ENCODE results near the gene ROCK2. TPM values are rescaled to one million over a fixed set of nuclear protein-coding genes. Genes with fewer than 3 reads are reported as not detected.
"Not testable (repeated sequence)": the region's sequence is repeated elsewhere in the genome, so short reads cannot be mapped to it uniquely, and the experiment has no call there.

The ROCK2 gene
- total RNA-seq, 1 donor from 2014 or later = 50.7 TPM

DNA sequence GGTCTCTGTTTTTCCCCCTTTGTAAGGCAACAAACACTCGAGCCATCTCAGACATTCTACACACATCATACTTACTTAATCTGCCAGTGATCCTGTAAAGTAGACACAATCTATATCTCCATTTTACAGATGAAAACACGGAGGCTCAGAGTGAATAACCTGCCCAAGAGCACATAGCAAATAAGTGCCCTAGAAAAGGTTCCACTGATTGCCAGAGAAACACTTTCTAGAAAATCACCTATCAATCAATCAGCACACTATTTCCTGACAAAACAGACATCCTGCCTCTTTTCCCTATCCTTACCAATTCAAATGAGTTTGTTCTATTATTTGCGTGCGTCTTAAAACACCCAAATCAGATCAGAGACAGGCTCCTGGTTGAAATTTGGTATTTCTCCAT lies 165.2 kb downstream of the ROCK2 start:
- DNase-seq (ENCODE audit: low read depth) = no peak

DNA sequence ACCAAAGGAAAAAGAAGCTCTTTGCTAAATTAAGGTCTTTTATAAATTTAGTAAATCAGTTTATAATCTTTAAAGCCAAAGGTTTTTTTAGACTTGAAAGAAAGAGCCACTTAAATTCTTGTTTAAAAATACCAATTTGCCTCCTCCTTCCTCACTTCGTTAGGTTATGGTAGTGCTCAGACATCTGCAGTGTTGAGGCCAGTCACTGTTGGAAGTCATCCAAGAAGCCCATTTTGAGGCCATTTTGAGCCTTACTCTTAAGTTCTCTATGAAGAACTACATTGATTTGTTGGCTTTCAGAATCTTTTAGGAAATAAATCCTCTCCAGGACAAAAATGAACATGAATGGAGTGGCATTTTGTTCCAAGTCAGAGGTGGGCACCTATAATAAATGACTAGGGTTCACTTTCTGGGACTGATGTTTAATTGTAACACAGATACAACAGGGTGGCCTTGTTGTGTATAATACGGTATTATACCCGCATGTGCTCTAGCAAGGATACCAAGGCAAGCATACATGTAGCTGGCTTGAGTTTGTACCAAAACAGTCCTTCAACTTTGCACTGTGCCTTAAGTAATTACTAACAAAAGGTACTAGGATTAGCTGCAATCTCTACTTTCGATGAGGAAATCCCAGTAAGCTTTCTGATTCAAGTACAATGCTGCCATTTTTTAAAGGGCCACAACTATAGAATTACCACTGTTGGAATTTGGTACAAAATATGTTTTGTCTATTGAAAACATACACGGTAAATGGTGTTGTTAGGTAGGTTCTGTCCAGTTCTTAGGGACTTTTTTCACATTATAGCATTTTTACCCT lies 166.4 kb downstream of the ROCK2 start:
- no peak for DNase-seq (ENCODE audit: low read depth)

DNA sequence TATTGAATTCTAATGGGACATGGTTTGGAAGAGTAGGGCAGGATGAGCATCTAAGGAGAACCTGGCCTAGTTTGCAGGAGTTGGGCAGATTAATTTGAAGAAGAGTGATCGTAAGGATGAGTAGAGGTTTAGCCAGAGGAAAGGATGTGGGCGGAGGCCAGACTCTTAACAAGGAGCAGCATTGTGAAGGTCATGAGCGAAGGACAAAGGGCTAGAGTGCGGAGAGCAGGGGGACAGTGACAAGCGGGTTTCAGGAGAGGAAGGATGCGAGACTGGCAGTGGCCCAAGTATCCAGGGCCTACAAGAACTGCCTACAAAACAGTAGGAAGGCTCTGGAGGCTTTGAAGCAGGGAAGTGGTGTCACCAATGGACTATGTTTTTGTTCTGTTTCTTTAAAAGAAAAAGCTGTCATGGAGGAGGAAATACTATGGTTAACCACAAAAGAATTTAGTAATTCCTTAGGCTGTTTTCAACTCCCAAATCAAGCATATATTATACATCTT lies 169.1 kb downstream of the ROCK2 start:
- peak; percentile 22 for DNase-seq (ENCODE audit: low read depth)

DNA sequence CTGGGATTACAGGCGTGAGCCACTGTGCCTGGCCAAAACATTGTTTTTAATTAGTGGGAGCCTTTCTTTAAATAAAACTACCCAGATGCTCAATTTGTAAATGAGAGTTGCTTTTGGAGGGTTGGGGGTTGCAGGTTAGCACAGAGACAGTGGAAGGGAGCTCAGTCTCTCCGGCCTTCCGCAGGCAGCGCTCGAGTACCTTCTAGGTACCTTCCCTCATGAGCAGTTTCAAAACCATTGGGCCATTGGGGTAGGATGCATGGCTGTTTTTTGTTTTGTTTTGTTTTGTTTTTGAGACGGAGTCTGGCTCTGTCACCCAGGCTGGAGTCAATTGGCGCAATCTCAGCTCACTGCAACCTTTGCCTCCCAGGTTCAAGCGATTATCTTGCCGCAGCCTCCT lies 170.2 kb downstream of the ROCK2 start:
- no peak for DNase-seq (ENCODE audit: low read depth)

DNA sequence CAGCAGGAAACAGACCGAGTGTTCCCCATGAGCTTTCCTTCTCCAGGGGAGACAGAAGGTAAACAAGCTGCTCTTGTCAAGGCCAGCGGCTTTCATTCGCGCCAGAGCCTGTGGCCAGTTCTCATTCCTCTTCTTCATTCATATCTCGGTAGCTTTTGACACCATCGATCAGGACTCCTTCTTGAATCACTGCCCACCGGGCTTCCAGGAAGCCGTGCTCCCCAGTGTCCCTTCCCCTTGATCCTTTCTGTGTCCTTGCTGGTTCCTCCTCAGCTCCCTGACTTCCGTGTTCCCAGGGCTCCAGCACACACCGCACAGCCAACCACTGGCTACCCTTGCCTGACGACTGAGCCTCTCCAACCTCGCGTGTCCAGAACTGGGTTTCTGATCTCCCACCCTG lies 175.1 kb downstream of the ROCK2 start:
- no peak for DNase-seq (ENCODE audit: low read depth)

DNA sequence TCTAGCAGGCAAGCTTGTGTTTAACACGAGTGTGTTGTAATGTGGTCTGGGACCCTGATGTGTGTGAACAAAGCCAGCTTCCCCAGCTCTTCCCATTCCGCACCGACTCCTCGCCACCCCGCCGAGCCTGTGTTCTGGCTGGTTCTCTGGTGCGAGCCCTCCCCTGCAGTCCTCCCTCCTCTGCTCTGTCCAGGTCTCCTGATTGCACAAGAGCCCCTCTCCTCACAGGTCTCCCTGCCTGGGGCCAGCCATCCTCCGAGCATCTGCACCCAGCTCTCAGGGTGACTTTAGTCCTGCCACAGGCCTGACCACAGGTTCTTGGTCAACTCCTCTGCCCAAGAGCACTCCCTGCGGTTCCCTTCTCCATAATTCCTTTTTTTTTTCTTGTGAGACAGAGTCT lies 175.9 kb downstream of the ROCK2 start:
- DNase-seq (ENCODE audit: low read depth) = no peak

DNA sequence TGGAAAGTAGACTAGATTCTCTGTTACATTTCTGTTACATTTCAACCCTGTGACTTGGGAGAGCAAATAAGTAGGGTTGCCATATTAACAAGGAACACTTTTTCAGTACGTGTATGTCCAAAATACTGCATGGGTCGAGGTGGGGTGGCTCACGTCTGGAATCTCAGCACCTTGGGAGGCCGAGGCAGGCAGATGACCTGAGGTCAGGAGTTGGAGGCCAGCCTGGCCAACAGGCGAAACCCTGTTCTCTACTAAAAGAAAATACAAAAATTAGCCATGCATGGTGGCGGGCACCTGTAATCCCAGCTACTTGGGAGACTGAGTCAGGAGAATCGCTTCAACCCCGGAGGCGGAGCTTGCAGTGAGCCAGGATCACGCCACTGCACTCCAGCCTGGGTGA lies 178.0 kb downstream of the ROCK2 start:
- DNase-seq (ENCODE audit: low read depth) = no peak

DNA sequence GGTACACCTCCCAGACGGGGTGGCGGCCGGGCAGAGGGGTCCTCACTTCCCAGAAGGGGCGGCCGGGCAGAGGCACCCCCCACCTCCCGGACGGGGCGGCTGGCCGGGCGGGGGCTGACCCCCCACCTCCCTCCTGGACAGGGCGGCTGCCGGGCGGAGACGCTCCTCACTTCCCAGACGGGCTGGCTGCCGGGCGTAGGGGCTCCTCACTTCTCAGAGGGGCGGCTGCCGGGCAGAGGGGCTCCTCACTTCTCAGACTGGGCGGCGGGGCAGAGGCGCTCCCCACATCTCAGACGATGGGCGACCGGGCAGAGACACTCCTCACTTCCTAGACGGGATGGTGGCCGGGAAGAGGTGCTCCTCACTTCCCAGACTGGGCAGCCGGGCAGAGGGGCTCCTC lies 179.4 kb downstream of the ROCK2 start:
- DNase-seq (ENCODE audit: low read depth) = not testable (repeated sequence)

DNA sequence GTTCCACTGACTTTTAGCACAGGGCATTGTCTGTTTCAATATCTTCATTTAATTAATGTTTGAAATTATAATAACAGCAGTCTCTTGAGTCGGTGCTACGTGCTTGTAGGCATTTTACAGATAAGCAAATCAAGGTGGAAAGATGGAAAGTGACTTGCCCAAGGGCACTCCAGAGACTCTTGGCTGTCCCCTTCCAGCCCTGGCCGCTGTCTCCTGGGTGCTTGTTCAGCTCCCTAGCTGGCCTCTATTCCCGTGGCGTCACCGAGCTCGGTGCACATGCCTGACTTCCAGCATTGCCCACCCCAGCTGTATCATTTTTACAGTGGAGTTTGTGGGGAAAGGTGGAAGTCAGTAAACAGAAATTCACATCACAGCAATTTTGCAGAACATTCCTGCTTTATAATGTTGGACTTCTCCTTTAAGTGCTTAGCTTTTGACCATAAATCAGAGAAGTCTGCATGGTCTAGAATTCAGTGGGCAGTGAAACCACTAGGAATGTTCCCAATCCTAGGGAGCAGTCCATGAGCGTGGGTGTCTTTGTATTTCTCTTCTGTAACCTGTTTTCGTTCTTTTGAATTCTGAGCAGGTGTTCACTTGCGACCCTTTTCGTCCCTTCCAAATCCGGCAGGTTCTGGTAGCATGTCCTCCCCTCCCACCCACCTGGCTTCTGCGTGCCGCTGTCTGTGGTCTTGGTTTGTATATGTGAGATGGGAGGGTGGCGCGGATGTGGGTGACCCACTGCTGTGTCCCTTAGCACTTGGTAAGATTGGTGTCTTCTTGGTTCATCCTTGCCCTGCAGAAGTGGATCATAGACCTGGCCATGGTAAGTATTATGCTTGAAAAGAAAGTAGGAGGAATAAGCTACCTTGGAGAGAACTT lies 180.8 kb downstream of the ROCK2 start:
- DNase-seq (ENCODE audit: low read depth) = peak; percentile 48

DNA sequence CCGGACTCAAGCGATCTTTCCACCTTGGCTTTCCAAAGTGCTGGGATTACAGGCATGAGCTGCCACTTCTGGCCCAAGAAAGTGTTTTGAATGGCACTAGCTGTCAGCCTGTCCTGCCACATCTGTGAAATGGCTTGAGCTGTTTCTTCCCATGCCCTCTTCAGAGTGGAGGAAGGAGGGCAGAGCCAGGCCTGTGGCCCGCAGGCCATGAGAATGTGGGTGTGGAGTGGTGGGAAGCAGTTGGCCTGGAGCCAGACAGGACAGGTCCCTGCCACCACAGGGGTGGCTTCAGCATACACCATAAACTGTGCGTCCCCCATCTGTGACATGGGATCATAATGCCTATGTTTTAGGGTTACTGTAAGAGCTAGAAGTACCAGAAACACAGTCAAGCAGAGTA lies 182.7 kb downstream of the ROCK2 start:
- DNase-seq (ENCODE audit: low read depth) = no peak

DNA sequence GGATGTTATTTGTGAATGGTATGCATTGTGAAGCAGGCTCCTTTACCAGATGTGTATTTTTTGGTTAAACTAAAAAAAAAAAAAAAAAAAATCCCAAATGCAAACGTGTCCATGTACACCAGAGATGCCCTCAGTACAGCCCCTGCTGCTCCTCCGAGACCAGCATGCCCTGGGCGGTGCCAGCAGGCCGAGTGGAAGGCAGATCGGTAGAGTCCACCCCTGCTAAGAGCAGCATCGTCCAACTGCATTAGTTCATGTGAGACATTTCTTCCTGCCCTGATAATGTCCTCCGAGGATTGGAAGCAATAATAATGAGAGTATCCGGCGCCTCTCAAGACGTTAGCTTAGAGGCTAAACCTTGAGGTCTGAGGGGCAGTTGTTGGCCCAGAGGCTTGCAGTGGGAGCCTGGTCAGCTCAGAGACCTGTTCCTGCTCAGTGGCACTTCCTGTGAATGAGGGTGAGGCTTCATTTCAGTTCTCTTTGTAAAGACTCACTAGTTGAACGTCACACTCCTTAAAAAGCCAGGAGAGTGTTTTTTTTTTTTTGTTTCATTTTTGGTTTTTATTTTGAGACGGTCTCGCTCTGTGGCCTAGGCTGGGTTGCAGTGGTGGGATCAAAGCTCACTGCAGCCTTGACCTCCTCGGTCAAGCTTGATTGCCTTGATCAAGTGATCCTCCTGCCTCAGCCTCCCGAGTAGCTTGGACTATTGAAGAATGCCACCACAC lies 183.5 kb downstream of the ROCK2 start:
- DNase-seq (ENCODE audit: low read depth) = no peak

DNA sequence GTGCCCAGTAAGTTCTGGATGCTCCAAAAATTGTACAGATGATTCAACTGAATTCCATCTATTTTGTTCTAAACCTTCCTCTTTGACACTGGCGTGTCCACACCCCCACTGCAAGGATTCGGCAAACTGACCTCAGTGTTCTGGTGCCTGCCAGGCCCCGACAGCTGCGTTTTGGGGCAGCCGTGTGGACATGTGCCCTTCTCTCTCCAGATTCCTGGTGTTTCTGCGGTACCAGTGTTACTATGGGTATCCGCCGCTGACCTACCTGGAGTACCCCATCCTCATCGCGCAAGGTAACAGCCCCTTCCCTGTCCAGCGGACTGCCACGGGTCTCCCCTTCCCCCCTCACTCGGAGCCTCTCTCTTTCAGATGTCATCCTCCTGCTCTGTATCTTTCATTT lies 184.2 kb downstream of the ROCK2 start:
- no peak for DNase-seq (ENCODE audit: low read depth)

DNA sequence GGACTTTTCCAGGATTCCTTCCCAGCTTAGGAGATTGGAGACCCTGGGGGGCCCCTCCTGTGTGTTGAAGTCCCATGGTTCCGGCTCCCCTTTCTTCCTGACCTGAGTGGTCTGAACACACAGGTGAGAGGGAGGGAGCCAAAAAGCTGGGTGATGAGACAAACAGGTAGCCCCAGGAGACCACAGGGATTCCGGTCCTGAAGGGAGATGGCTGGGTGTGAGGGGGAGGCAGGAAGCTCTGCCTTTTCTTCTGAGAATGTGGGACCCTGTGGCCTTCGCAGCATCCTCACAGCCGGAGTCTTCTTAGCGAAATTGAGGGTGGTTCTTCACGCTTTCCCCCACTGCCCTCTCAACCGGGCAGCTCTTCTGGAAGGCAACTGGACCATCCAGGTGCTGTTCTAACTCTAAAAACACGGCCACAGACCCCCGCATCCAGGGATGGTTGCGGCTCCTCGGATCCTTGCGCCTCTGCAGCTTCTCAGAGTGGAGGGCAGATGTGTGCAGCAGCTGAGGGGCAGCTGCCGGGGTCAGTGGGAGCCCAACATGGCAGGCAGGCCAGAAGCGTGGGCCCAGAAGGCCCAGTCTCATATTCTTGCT lies 184.8 kb downstream of the ROCK2 start:
- DNase-seq (ENCODE audit: low read depth) = no peak

DNA sequence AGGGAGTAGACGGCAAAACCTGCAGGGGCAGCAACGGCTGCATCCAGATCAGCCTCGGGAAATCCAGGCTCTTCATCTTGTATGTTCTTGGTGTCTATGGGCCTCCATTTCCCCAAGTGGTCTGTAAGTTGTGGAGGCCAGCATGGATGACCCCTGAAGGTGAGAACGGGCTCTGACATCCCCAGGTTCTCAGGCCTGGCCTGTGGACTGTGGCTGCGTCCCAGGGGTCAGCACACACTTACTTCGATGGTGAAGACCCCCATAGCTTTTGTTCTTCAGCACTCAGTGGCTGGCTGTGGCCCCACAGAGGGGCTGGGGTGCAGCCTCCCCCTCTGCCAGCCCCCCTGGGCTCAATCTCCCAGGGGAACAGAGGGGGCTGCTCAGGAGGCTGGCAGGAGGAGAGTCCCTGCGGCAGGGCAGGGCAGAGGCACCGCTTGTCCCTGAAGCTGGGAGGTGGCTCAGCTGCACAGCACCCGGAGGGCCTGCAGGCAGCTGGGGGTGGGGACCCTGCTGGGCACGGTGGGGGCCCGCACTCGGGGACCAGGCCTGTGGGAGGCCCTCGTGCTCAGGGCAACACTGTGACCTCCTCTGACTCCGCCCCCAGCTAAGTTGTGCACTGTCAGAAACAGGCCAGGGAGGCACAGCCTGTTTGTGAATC lies 185.4 kb downstream of the ROCK2 start:
- DNase-seq (ENCODE audit: low read depth) = no peak

DNA sequence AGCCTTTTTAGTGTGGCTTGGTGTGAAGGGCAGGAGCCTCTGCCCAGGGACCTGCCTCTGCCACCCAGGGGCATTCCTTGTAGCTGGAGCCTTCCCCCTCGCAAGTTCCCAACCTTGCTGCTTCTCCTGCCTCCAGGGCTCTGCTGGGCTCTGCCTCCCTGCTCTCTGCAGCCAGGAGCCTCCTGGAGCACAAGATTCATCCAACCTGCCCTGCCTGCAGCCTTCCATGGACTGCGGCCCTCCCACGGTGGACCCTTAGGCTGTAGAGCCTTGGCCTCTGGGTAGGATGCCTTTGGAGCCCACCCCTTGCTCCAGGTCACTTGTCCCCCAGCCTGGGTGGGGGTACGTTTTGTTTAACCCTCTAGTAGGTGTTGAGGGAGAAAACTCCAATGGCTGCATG lies 186.7 kb downstream of the ROCK2 start:
- DNase-seq (ENCODE audit: low read depth) = no peak

DNA sequence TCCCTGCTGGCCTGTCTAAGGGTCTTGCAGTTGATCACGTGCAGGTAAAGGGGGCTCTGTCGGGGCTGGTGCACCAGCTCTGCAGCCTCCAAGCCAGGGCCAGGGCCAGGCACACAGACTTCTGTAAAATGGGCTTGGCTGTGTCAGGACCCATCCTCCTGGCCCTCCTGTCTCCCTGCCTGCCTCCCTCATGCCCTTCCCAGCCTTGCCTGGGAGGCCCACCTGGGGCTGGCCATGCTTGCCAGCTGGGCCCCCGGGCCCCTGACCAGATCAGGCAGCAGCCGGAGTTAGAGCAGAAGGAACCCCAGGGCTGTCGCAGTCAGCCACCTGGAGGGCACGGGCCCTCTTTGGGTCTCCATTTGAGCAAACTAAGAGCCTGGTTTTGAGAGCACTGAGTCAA lies 187.1 kb downstream of the ROCK2 start:
- no peak for DNase-seq (ENCODE audit: low read depth)

DNA sequence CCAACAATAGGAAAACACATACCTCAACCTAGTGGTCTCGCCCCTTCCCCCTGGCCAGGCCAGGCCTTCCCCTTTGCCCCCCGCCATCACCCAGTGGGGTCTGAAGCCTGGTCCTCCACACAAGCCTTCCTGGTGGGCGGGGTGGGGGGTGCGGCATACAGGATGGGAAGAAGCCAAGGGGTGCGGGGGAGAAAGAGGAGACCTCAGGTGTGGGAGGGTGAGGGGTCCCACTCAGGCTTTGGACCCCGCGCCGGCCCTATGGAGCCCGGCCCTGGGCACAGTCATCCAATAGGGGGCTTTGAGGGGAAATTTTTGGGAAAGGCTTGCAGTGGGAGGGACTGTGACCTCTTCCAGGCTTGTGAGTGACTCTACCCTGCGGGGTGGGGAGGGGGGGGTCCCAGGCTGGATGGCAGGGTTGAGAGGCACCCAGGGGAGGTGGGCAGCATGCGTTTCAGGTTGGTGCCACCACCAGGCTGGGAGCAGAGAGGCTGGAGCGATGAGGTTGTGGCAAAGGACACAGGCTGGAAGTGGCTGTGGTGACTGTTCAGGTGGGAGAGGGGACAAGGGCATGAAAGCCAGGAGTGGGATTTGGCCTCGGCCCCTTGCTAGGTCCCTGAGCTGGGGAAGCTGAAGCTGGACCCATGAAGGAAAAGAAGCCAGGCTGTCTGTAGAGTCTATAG lies 187.9 kb downstream of the ROCK2 start:
- no peak for DNase-seq (ENCODE audit: low read depth)

DNA sequence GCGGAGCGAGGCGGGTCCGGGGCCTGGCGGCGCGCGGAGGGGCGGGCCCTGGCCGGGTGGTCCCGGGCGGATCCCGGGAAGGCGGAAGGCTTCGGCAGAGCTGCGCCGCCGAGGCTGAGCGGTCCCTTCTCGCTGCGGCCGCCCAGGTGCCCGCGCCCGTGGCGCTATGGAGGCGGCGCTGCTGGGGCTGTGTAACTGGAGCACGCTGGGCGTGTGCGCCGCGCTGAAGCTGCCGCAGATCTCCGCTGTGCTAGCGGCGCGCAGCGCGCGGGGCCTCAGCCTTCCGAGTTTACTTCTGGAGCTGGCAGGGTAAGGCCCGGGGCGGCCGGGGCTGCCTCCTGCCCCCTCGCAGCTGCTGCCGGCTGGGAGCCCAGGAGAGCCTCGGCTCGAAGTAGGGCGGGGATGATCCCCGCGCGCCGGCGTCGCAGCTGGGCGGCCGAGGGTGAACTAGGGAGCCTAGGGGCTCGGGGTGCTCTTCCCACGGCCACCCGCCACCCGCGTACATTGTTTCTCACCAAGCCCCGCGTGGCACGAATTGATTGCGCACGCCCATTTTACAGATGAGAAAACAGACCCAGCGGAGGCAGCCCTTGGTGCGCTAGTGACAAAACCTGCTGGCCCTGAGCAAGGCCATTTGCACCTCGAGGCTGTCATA lies 188.9 kb downstream of the ROCK2 start, which contains the start of gene SLC66A3:
Gene SLC66A3, plus strand, starts transcription at position 87 of the 655 bp plus-strand sequence. Its CDS starts 80 bp downstream, at position 167.
- peak; percentile 60 for DNase-seq (ENCODE audit: low read depth)

DNA sequence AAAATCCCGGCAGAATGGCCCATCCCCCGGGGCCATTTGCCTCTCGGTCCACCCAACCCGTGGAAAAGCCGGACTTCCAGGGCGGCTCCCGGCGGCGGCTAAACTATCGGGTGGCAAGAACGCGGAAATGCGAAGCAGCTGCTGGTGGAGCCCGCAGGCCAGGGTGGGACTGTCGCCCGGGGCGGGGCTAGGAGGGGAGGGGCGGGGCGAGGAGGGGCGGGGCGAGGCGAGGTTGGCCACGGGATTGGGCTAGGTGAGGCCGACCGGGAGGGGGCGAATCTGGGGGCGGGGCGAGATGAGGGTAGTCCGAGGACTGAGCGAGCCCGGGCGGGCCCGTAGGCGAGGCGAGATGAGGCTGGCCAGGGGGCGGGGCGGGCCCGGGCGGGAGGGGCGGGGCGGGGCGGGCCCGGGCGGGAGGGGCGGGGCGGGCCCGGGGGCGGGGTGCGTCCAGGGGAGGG lies 189.5 kb downstream of the ROCK2 start:
- DNase-seq (ENCODE audit: low read depth) = peak; percentile 77

All from renal cortical epithelial cell (primary cell).